ENCODE results near the gene LPP. TPM values are rescaled to one million over a fixed set of nuclear protein-coding genes. Genes with fewer than 3 reads are reported as not detected.

LPP gene
- total and polyA plus RNA-seq, 2 of the 13 experiments (the other 11 are each of a cell fraction or from before 2014, with no cell fraction given) = 19.2 to 29.9 TPM

- TF ChIP-seq, protein P1, sequence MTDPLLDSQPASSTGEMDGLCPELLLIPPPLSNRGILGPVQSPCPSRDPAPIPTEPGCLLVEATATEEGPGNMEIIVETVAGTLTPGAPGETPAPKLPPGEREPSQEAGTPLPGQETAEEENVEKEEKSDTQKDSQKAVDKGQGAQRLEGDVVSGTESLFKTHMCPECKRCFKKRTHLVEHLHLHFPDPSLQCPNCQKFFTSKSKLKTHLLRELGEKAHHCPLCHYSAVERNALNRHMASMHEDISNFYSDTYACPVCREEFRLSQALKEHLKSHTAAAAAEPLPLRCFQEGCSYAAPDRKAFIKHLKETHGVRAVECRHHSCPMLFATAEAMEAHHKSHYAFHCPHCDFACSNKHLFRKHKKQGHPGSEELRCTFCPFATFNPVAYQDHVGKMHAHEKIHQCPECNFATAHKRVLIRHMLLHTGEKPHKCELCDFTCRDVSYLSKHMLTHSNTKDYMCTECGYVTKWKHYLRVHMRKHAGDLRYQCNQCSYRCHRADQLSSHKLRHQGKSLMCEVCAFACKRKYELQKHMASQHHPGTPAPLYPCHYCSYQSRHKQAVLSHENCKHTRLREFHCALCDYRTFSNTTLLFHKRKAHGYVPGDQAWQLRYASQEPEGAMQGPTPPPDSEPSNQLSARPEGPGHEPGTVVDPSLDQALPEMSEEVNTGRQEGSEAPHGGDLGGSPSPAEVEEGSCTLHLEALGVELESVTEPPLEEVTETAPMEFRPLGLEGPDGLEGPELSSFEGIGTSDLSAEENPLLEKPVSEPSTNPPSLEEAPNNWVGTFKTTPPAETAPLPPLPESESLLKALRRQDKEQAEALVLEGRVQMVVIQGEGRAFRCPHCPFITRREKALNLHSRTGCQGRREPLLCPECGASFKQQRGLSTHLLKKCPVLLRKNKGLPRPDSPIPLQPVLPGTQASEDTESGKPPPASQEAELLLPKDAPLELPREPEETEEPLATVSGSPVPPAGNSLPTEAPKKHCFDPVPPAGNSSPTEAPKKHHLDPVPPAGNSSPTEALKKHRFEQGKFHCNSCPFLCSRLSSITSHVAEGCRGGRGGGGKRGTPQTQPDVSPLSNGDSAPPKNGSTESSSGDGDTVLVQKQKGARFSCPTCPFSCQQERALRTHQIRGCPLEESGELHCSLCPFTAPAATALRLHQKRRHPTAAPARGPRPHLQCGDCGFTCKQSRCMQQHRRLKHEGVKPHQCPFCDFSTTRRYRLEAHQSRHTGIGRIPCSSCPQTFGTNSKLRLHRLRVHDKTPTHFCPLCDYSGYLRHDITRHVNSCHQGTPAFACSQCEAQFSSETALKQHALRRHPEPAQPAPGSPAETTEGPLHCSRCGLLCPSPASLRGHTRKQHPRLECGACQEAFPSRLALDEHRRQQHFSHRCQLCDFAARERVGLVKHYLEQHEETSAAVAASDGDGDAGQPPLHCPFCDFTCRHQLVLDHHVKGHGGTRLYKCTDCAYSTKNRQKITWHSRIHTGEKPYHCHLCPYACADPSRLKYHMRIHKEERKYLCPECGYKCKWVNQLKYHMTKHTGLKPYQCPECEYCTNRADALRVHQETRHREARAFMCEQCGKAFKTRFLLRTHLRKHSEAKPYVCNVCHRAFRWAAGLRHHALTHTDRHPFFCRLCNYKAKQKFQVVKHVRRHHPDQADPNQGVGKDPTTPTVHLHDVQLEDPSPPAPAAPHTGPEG (CRISPR knock-in tag; IDR thresholded peaks at IDR 0.05) = no peak
Measured at GRCh38 chr3:188352196-188352927, 198.4 kb downstream of the LPP start (continued).

- TF ChIP-seq TAF1 (CRISPR knock-in tag; IDR thresholded peaks at IDR 0.05) (no peak), RARG (CRISPR knock-in tag; IDR thresholded peaks at IDR 0.05; ENCODE audit: low read depth) (no peak), CBFB (CRISPR knock-in tag; IDR thresholded peaks at IDR 0.05) (no peak), ZNF253 (CRISPR knock-in tag; IDR thresholded peaks at IDR 0.05; ENCODE audit: borderline replicate concordance) (no peak), ZNF382 (CRISPR knock-in tag; IDR thresholded peaks at IDR 0.05; ENCODE audit: borderline replicate concordance) (no peak), FOXO1 (CRISPR knock-in tag; IDR thresholded peaks at IDR 0.05) (no peak), PAX8 (CRISPR knock-in tag; IDR thresholded peaks at IDR 0.05; ENCODE audit: borderline replicate concordance) (no peak), BCL6 (CRISPR knock-in tag; IDR thresholded peaks at IDR 0.05) (no peak), ZNF777 (CRISPR knock-in tag; IDR thresholded peaks at IDR 0.05) (no peak), HNRNPK (IDR thresholded peaks at IDR 0.05; ENCODE audit: low read depth, low read length, poor library complexity, severe bottlenecking) (no peak), ZNF446 (CRISPR knock-in tag; IDR thresholded peaks at IDR 0.05) (no peak)
- TF ChIP-seq, protein P2, sequence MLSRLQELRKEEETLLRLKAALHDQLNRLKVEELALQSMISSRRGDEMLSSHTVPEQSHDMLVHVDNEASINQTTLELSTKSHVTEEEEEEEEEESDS (CRISPR knock-in tag; IDR thresholded peaks at IDR 0.05; ENCODE audit: borderline replicate concordance) = no peak
- no peak for ATAC-seq
- Histone ChIP-seq H3K36me3 (replicated peaks in 1 of 2; ENCODE audit: control insufficient read depth in 1 of 2, insufficient read depth in 2 of 2, low read length in 2 of 2) (peaks cover 0 to 1% of the 10 kb centered on the region in 2 experiments; a peak in 3 of 5 replicates), H3K4me1 (ENCODE audit: insufficient read depth, low read length) (peaks cover 17% of the 10 kb centered on the region), H3K79me2 (ENCODE audit: insufficient read depth, low read length) (peaks cover 2% of the 10 kb centered on the region), H3K4me2 (ENCODE audit: low read depth, low read length) (no peak overlapping the region), H4K20me1 (ENCODE audit: insufficient read depth, low read length) (no peaks in the 10 kb centered on the region), H3K27me3 (ENCODE audit: control insufficient read depth in 1 of 2, insufficient read depth in 2 of 2, low read length in 2 of 2) (no peaks in the 10 kb centered on the region), H3K9me3 (ENCODE audit: low read length) (no peaks in the 10 kb centered on the region), H3K4me3 (replicated peaks in 1 of 3; ENCODE audit: insufficient read depth in 1 of 3, low read depth in 2 of 3, low read length in 3 of 3) (no peak overlapping the region), H3K9ac (ENCODE audit: insufficient read depth, low read depth, low read length) (no peak overlapping the region), H3K27ac (ENCODE audit: extremely low read length, insufficient read depth, low read length) (no peak overlapping the region), H2AFZ (ENCODE audit: low read length) (no peak overlapping the region)
- POLR2A ChIA-PET = no interaction called here
- WGBS (ENCODE audit: low lambda C conversion rate) = 88% methylated on average over 1 of the region's 1 CpG
- intact Hi-C loops (cut with micrococcal nuclease; ENCODE audit: unreplicated experiment) (no loop called here), in situ Hi-C loops (cut with HindIII; ENCODE audit: extremely low pct_ligation_motif_present, low pct_unique_long_range_greater_than_20kb) (no loop called here)
- FAIRE-seq = no peak
- CTCF ChIA-PET (ENCODE audit: low intra/inter-chr PET ratio, low total read pairs) = no interaction called here
- DNase-seq (ENCODE audit: low spot score) = no peak
- BruUV-seq (replicated peaks) = no TSS peak
Measured at GRCh38 chr3:188353426-188353825, 199.5 kb downstream of the LPP start.
